Hepatocyte (in vitro differentiated cells): ENCODE data around the gene DDX28. TPM values are rescaled to one million over a fixed set of nuclear protein-coding genes. Genes with fewer than 3 reads are reported as not detected.

Experiments
- DNase-seq: peaks from one replicate; pipeline ENCODE4 v3.0.0-alpha.2; 2016; ENCODE audit warnings: low spot score
- H2AFZ ChIP-seq: fragments of 200-600 bp; sonication (generic); 2 replicates; pipeline ENCODE4 v1.6.0; 2016; ENCODE audit warnings: antibody characterized with exemption, mild to moderate bottlenecking
- H3K27ac ChIP-seq: fragments of 200-600 bp; sonication (generic); 2 replicates; pipeline ENCODE4 v1.5.1; 2016; ENCODE audit warnings: mild to moderate bottlenecking
- H3K27me3 ChIP-seq: fragments of 200-600 bp; sonication (generic); 2 replicates; pipeline ENCODE4 v1.6.1; 2016
- H3K36me3 ChIP-seq: fragments of 200-600 bp; sonication (generic); replicated peaks from 2 replicates; pipeline ENCODE4 v1.5.1; 2016; ENCODE audit warnings: low read depth; ENCODE audit not compliant: insufficient read depth
- H3K4me1 ChIP-seq: fragments of 200-600 bp; sonication (generic); 2 replicates; pipeline ENCODE4 v1.5.1; 2016; ENCODE audit warnings: mild to moderate bottlenecking, moderate library complexity; ENCODE audit not compliant: insufficient read depth
- H3K4me2 ChIP-seq: fragments of 200-600 bp; sonication (generic); 2 replicates; pipeline ENCODE4 v1.6.0; 2016
- H3K4me3 ChIP-seq: fragments of 200-600 bp; sonication (generic); 2 replicates; pipeline ENCODE4 v1.5.1; 2016; ENCODE audit warnings: mild to moderate bottlenecking
- H3K79me2 ChIP-seq: fragments of 200-600 bp; sonication (generic); 2 replicates; pipeline ENCODE4 v1.6.0; 2017; ENCODE audit warnings: mild to moderate bottlenecking
- H3K9me2 ChIP-seq: fragments of 200-600 bp; sonication (generic); replicated peaks from 2 replicates; pipeline ENCODE4 v1.6.0; 2017; ENCODE audit warnings: mild to moderate bottlenecking; ENCODE audit not compliant: insufficient read depth
- H3K9me3 ChIP-seq: fragments of 200-600 bp; sonication (generic); 2 replicates; pipeline ENCODE4 v1.5.1; 2016; ENCODE audit warnings: low read depth, mild to moderate bottlenecking
- H4K20me1 ChIP-seq: fragments of 200-600 bp; sonication (generic); 2 replicates; pipeline ENCODE4 v1.6.0; 2016; ENCODE audit warnings: mild to moderate bottlenecking; ENCODE audit not compliant: insufficient read depth, poor library complexity, severe bottlenecking
- CTCF ChIP-seq: fragments of 200-600 bp; sonication (generic); IDR thresholded peaks from 2 replicates; pipeline ENCODE4 v1.5.1; 2016; ENCODE audit warnings: antibody characterized with exemption, mild to moderate bottlenecking; ENCODE audit not compliant: poor library complexity
- EZH2 ChIP-seq: fragments of 200-600 bp; sonication (generic); IDR thresholded peaks from 2 replicates; pipeline ENCODE4 v1.6.1; 2016; ENCODE audit warnings: antibody characterized with exemption, mild to moderate bottlenecking, borderline replicate concordance
- EZH2phosphoT487 ChIP-seq: fragments of 200-600 bp; sonication (generic); IDR thresholded peaks from one replicate; pipeline ENCODE4 v1.6.1; 2018; ENCODE audit warnings: antibody characterized with exemption, mild to moderate bottlenecking, low read depth, moderate library complexity; ENCODE audit not compliant: unreplicated experiment, severe bottlenecking
- WGBS: methylation state at CpG from one replicate; pipeline ENCODE4 v1.1.6; 2016; ENCODE audit warnings: low lambda C conversion rate; ENCODE audit errors: missing lambda C conversion rate; 5-methylcytosine and 5-hydroxymethylcytosine counted together
- polyA plus RNA-seq: library from polyadenylated mRNA; unstranded; fragments of >200 nt; fragmentation: Nextera tagmentation; extraction: Ambion mirVana; gene quantifications from 2 replicates; pipeline ENCODE4 v1.2.1, GENCODE V29; 2016
- total RNA-seq: library from RNA; depleted of rRNA; stranded (reverse); fragments of >200 nt; gene quantifications from 2 replicates; pipeline ENCODE4 v1.2.3, GENCODE V29; 2014

Gene DDX28
- 8.6 and 11.1 TPM in 2 replicates for total RNA-seq
- 12.5 and 15.0 TPM in 2 replicates for polyA plus RNA-seq

- WGBS = 2% methylated on average over 84 of the region's 84 CpGs
- Histone ChIP-seq H2AFZ (peak within 1 kb of the TSS; percentile 97), H3K36me3 (no peaks in the 10 kb centered on the region), H3K4me2 (peak within 1 kb of the TSS; percentile 93), H3K27ac (peak within 1 kb of the TSS; percentile 93), H3K4me3 (peak within 1 kb of the TSS; percentile 88), H3K27me3 (no peaks in the 10 kb centered on the region), H3K9me2 (no peaks in the 10 kb centered on the region), H3K4me1 (peaks cover 14% of the 10 kb centered on the region), H3K9me3 (no peaks in the 10 kb centered on the region), H4K20me1 (no peaks in the 10 kb centered on the region), H3K79me2 (peaks cover 32% of the 10 kb centered on the region)
- TF ChIP-seq EZH2phosphoT487 (no peak), EZH2 (no peak), CTCF (no peak)
- DNase-seq = peak; percentile 94
These were observed at the start of gene DDX28, which contains the start of gene DUS2 for GRCh38 chr16:68022728-68023537. Gene DDX28 (minus strand): TSS chr16:68023232. CDS start chr16:68023202, 30 bp downstream. Gene DUS2 (plus strand): TSS chr16:68023284. CDS start chr16:68038024, 14,740 bp downstream.

GRCh38 chr16:68072038-68072695 lies 49.1 kb upstream of the DDX28 start:
- H3K4me2 ChIP-seq = no peak overlapping the region
- no peak overlapping the region for H2AFZ ChIP-seq
- no peaks in the 10 kb centered on the region for H3K9me3 ChIP-seq
- H3K9me2 ChIP-seq = no peaks in the 10 kb centered on the region
- DNase-seq = peak; percentile 59
- H3K79me2 ChIP-seq = no peaks in the 10 kb centered on the region
- H3K36me3 ChIP-seq = no peaks in the 10 kb centered on the region
- WGBS = 80% methylated on average over 9 of the region's 9 CpGs
- TF ChIP-seq CTCF (no peak), EZH2 (no peak), EZH2phosphoT487 (no peak)
- H3K4me3 ChIP-seq = no peak overlapping the region
- no peaks in the 10 kb centered on the region for H3K27me3 ChIP-seq
- no peaks in the 10 kb centered on the region for H3K4me1 ChIP-seq
- H3K27ac ChIP-seq = no peak overlapping the region
- H4K20me1 ChIP-seq = no peaks in the 10 kb centered on the region

GRCh38 chr16:68071518-68071901 lies 48.5 kb upstream of the DDX28 start:
- no peaks in the 10 kb centered on the region for H3K4me1 ChIP-seq
- H3K4me3 ChIP-seq = no peak overlapping the region
- H3K79me2 ChIP-seq = no peaks in the 10 kb centered on the region
- no peak for DNase-seq
- no peaks in the 10 kb centered on the region for H3K27me3 ChIP-seq
- no peak overlapping the region for H3K27ac ChIP-seq
- H3K4me2 ChIP-seq = no peak overlapping the region
- H2AFZ ChIP-seq = no peak overlapping the region
- no peaks in the 10 kb centered on the region for H4K20me1 ChIP-seq
- no peaks in the 10 kb centered on the region for H3K36me3 ChIP-seq
- WGBS = 96% methylated on average over 1 of the region's 1 CpG
- H3K9me2 ChIP-seq = no peaks in the 10 kb centered on the region
- no peaks in the 10 kb centered on the region for H3K9me3 ChIP-seq
- TF ChIP-seq EZH2phosphoT487 (no peak), EZH2 (no peak), CTCF (no peak)
